ENCODE results near the gene FBXL20.
A peak's percentile ranks its signal among the peaks of the same experiment; 100 is the strongest.

Gene FBXL20

DNA sequence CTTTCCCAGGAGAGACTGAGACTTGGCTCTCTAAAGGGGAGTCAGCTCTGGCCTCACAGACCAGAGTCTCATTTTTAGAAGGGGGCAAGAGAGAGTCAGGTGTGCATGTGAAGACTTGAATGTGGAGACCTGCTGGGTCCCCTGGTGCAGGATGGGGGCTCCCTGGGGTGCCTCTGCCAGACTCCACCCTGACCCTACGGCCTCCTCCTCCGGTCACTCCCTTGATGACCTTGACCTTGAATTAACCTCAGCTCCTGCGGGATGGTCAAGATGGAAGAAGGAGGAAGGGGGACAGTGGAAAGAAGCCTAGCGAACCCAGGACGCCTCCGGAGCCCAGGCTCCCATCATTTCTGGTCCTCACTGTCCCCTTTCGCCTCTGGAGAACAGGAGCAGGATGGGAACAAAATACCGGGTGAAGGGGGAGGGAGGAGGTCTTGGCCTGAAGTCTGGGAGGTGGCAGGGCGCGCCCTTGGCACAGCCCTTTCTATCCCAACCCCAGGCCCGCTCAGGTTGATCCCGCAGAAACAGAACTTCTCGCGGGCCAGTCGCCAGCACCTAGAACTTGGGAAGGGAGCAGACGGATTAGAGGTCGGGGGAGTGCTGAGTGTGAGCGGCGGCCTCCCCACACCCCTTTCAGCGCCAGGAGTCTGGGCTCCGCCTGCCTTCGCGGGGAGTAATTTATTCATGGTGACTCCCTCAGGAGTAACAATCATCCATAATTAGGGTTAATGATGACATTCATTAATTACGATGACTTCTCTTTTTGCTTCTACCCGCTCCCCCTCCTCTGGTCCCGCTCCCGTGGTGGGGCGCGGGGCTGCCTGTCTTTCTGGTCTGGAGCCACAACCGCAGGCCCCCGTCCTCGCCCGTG is 177.3 kb downstream of the FBXL20 start:
- DNase-seq: no peak

DNA sequence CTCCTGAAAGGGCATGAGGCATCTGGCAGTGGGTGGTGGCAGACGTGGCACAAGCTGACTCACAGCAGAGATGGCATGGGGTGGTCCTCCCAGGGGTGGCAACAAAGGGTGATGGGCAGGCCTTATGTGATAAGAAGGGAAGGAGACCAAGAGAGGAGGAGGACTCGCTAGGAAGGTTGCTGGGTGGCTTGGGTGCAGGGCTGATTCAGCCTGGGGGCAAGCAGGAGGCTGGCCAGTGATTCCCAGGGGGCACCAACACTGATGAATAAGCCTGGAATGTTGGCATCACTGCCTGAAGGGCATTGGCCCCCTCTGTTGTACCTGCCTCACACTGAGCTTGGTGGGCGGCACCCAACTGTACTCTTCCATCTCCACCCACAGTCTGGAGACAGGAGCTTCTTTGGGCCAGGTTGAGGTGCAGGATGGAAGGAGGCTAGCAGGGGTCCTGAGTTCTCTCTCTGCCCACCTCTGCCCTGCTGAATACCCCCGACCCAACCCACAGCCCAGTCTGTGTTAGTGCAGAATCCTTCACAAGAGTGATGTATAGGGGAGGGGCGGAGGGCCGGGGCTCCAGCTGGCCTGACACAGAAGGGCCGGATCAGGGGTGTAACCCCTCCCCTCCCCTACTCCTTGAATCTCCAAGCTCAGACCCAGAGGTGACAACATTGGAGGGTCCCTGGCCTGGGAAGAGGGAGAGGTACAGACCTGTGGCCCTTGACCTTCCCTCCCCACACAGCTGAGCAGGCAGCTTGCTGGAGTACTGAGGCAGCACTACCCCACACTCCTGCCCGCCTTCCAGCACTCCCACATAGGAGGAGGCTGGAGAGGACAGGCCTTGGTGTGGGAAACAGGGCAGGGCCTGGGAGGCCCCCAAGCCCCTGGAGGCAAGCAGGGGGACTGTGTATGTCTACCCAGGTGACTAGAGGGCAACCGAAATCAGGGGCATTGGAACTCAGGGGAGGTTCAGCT is 178.3 kb downstream of the FBXL20 start:
- DNase-seq: no peak

DNA sequence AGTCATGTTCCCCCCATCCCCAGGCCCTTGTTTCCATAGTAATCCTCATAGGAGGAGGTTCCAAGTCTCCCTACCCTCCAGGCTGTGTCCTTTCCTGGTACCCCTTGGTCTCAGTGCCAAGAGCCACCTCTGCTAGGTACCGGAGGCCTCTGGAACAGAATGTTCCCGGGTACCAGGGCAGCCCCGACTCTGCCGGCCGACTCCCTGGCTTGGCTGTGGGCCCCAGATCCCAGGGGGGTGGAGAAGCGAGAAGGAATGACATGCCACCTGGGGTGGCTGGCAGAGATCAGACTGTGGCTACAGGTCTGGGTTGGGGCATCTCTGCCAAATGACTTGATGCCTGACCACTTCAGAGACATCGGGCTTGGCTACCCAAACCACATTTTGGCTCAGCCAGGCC is 179.3 kb downstream of the FBXL20 start:
- no peak for DNase-seq

DNA sequence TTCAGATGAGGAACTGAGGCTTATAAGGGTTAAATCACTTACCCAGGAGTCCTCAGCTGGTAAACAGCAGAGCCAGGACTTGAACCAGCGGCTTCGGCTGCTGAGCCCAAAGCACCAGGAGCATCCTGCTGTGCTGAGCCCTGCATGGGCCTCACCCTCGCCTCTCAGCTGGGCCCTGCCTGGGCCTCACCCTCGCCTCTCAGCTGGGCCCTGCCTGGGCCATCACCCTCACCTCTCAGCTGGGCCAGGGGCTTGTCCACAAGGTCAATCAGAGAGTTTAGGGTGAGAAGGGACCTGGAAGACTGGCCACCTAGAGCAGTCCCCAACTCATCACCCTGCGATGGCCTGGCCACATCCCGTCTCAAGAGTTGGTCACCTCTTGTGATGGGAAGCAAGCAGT is 179.9 kb downstream of the FBXL20 start:
- no peak for DNase-seq

DNA sequence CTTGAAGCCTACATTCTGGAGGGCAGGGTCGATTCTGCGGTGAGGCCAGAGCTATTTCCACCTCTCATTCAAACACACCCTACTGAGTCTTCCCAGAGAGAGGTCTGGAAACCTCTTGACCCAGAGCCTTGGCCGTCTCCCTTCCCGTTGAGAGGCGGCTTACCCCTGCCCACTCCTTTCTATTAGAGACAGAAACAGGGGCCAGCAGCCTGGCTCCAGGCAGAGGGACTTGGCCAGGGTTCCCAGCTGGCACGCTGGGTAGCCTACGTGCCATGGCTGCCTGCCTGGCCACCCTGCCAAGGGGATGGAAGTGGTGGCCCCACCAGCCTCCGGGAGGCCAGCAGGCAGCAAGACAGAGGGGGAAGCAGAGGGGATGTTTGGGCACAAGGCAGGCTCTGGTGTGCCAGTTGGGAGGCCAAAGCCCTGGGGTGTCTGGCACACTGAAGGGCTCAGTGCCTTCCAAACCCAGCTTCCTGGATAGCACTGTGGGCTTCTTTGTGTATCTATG is 181.7 kb downstream of the FBXL20 start:
- DNase-seq: no peak

DNA sequence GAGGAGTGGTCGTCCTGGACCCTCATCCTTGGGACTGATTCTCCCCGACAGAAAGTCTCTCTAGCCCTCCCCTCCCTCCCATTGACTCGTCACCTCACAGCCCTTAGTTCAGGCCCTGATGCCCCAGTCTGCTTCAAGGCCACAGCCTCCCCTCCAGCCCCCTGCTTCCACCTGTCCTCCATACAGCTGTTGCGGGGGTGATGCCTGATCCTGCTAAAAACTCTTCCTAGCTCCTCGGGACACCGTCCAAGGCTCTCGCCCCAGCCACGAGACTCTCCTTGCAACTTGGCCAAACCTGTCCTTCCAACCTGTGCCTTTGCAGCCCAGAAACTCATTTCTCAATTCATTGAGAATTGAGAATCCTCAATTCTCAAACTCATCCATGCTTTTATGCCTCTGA is 182.5 kb downstream of the FBXL20 start:
- DNase-seq: no peak

DNA sequence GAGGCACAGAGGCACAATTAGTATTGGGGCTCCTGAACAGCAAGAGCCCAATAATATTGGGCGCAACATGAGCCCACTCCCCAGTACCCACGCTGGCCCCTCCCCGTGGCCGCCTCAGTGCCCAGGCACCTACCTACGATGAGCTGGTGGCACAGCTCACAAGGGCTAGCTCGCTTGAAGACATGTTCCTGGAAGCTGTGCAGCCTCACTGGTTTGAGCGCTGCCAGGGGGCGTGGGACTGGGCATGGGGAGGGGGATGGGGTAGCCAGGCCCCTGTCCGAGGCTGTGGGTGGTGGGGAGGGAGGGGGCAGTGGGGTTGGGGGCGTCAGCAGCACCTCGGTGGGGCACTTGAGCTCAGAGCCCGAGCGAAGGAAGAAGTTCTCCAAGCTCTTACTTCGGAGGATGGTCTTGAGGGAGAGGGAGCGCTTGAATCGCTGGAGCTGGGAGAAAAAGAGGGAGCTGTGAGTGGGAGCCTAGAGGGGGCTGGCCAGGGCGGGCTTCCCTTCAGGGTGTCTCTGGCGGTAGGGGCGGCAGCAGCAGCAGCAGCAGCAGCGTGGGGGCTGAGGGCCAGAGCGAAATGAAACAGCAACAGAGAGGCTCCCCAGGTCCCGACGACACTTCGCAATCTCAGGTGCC is 183.6 kb downstream of the FBXL20 start:
- DNase-seq: no peak

DNA sequence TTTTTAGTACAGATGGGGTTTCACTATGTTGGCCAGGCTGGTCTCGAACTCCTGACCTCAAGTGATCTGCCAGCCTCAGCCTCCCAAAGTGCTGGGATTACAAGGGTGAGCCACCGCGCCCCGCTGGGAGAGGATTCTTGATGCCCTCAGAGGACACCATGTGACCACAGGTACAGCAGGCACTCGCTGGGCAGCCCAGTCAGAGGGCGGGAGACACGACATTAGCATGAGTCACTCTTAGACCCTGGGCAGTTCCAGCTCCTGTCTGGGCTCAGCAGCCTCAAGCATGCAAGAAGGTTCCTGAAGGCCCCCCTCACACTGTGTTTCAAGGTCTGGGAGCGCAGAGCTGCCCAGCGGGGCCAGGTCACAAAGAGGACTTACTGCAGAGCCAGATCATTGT is 187.6 kb downstream of the FBXL20 start:
- DNase-seq: no peak

DNA sequence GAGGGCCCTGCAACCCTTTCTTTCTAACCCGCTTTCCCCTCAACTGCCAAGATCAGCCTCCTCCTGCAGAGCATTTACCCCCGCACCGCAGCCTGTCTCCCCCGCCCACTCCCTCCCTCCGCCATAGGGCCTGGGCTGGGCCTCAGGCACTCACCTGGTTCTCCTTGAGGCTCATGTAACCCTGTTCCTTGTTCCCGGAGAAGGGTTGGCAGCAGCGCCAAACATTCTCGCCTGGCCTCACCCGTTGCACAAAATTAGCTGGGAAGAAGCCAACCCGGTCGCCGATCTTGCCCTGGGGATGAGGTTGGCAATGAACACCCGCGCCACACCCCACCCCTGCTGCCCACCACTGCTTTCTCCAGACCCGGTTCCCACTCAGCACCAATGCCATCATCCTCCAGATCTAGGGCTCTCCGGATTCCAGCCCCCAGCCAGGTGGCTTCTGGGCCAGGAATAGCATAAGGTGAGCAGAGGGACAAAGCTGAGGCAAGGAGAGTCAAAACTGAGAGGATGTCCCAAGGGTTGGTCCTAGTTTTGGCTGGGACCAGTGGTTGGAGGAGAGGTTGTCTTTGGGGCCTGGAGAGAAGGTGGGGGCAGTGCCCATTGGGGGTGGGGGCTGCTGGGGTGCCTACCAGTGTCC is 188.5 kb downstream of the FBXL20 start:
- DNase-seq: no peak

DNA sequence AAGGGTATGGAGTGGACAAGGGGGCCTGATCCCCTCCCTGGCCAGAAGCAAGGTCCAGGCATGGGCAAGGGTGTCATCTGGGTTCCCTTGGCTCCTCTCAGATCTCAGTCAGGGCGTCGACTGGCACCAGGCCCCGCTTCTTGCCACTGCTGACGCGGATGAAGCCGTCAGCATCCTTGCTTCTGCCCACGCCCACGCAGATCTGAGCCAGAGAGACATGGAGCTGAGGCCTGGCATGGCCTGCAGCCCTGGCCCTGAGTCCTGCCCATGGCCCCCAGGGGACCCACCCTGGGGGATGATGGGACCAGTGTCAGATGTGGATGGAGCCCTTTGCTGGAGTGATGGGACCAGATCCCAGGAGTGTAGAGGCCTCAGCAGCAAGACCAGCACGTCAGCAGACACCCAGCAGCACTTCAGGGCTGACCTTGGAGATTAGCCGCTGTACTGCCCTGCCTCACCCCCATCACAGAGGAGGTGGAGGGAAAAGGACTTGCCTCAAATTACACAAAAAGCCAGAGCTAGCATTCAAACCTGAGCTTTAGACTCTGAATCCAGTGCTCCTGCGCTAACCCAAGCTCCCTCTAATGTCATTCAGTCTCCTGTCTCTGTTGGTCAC is 189.1 kb downstream of the FBXL20 start:
- no peak for DNase-seq

DNA sequence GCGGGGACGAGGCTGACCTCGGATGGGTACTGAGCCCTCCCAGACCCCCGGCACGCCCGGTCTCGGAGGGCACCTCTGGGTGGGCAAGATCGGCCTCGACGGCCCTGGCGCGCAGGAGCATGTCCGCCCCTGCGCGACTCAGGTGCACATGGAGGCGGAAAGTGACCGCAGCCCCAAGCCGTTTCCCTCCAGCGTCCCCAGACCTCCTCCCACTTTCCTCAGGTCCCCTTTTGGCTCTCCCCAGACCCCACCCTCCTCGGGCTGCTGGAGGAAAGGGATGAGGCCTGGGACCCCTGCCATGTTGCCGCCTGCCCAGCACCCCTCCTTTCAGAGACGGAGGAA is 191.4 kb downstream of the FBXL20 start:
- DNase-seq: no peak

DNA sequence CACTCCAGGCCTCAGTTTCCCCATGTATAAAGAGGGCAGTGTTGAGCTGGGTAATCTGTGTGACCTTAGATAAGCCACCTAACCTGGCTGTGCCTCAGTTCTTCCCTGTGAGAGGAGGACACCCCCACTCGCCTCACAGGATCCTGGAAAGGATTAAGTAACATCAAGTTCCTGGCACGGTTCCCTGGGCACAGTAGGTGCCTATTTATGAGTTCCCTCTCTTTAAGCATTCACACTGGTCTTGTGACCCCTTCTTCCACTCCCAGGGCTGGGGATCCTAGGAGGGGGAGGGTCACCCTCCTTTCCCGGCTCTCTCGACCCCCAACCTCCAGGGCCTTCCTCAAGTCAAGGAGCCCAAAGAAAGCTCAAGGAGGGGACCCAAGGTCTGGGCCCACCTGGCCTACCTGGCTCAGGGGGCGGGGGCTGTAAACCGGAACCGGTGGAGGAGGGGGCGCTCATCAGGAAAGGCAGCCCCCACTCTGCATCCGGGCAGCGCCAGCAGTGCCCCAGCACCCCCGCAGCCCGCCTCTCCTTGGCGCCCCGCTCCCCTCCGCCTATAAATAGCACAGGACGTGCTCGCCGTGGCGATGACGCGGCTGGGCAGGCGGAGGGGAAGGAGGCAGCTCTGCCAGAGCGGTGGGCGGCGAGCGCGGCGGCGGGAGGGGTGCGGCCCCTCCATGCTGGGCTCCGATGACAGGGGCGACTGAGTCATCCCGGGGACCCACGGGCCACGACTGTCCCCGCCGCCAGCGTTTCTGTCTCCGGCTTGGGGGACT is 191.9 kb downstream of the FBXL20 start:
- peak; percentile 75 for DNase-seq

DNA sequence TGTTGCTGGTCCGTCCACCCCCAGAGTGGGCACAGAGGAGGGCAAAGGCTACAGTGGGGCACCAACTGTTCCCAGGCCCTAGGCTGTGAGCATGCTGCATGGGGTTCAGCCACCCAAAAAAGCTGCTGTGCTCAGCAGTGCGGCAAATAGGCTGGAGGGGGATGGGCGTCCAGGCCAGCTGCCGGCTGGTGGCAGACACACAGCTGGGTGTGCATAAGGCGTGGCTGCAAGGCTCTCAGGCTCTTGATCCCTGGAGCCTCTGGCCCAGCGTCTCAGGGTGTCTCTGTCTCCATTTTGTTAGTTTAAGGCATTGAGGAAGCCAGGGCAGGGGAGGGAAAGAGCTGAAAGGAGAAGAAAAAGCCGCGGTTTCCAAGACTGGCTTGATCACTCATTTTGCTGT is 192.5 kb downstream of the FBXL20 start:
- DNase-seq: no peak

DNA sequence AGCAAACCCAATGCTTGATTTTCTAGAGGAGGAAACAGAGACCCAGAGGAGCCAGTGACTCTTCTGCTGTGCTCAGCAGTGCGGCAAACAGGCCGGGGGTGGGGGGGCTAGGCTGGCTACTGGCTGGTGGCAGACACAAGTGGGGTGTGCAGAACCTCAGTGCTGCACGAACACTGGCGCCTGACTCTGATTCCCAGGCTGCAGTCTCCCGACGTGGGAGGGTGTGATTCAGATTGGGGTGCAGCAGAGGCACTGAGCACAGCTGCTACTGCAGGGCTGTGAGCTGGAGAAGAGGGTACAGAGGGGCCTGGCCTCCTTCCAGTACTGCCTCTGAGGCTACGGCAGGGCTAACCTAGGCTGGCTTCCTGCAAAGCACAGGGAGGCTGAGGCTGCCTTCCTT is 193.3 kb downstream of the FBXL20 start:
- peak; percentile 24 for DNase-seq

DNA sequence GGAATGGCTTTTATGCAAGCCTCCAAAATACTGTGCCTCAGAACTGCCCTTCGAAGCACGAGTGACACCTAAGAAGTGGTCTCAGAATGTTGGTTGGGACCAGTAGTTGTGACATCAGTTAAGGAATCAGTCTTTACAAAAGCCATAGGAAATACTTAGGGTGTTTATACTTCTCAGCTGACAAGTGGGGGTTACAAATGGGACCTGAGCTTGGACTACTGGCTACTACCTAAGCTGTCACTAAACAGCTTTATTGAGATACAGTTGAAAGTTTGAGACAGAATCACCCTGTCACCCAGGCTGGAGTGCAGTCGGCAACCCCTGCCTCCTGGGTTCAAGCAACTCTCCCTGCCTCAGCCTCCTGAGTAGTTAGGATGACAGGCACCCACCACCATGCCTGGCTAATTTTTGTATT is 196.3 kb downstream of the FBXL20 start:
- no peak for DNase-seq

DNA sequence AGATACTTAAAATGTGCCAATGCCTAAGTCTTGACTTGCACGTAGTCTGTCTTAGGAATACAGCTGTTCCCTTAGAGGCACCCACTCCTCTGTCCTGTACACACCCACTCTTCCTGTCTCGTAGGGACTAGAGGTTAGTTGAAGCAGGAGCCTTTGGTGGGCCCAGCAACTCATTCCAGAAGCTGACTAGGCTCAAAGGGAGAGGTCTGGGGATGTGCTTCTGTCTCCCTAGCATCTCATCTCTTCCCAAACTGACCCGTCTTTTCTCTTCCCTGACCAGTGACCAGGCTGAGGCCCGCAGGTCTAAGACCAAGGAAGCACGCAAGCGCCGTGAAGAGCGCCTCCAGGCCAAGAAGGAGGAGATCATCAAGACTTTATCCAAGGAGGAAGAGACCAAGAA is 197.2 kb downstream of the FBXL20 start:
- no peak for DNase-seq
